GM12801 (cell line): ENCODE results near the gene NDRG3.

ENCODE experiments used
- CTCF ChIP-seq: IDR thresholded peaks from one replicate; pipeline ENCODE4 v1.5.1; 2011; ENCODE audit warnings: control low read depth; ENCODE audit not compliant: insufficient read length; ENCODE audit errors: extremely low read depth

Gene NDRG3

GRCh38 chr20:36785308-36785707, 39.4 kb upstream of the NDRG3 start:
- TF ChIP-seq CTCF = no peak

DNA sequence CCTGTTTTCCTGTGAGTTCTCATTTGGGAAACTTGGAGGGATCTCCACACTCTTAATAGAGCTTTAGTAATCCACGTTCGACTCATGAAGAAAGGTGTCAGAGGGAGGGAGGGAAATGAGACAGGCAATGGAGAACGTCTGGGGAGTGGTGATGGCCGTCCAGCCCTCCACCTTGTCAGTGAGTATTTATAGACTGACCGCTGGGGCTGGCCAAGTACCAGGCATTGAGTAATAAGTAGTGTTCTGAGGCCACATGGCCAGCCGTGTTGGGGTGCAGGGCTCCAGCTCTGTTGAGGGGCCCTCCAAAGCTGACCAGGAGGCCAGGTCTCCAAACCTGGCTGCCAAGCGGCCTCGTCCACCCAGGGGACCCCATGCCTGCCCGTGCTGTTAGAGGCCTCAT, 39.0 kb upstream of the NDRG3 start:
- no peak for TF ChIP-seq CTCF

GRCh38 chr20:36784116-36784515, 38.2 kb upstream of the NDRG3 start:
- TF ChIP-seq CTCF = no peak

DNA sequence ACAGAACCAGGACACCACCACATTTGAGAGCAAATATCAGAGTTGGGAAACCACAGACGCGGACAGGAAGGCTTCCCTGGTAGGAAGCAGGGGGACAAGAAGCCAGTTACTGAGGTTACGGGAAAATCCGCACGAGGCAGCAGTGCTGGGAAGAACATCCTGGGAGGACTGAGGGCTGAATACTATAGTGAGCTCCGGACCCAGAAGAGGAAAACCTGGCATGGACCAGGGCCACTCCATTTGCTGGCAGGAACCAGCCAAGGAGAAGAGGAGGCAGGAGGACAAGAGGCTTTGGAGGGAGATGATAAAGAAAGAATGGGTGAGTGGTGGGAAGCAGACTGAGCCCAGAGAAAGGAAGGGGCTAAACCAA, 33.8 kb upstream of the NDRG3 start:
- TF ChIP-seq CTCF = no peak

- TF ChIP-seq CTCF = no peak
Measured at GRCh38 chr20:36778831-36779655, 33.2 kb upstream of the NDRG3 start.

DNA sequence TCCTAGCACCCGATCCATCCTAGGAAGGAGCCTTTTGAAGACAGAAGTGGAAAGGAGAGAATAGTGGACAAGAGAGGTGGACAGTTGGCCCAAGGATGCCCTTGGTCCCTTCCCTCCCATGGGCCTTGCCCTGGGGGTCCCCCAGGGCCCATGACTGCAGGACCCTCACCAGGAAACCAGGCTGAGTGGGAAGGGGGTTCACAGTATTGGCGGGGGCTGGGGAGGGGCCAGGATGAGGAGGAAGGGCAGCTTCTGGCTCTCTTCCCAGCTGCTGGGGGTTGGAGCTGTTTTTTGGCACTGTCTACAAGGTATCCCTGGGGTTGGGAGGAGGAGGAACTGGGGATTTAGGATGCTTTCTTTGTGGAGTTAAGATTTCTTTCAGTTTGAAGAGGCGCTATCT, 31.7 kb upstream of the NDRG3 start:
- TF ChIP-seq CTCF = no peak

DNA sequence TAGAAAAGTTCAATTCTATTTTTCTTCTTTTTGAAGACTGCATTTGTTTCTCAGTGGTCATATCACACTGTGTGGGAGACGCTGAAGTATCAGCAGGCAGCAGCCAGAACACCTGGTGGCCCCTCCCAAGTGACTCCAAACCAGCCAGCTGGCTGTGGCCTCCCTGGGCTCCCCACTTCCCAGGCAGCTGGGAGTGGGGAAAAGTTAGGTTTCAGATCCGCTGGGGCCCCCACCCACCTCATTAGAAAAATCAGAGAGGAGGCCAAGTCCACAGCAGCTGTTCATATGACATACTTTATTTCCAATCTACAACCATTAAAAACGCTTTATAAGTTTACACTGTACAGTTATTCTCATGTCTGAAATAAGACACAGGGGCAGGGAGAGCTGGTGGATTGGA, 31.3 kb upstream of the NDRG3 start:
- no peak for TF ChIP-seq CTCF
